PC-3 (cell line): ENCODE results near the gene RNF141.

Experiments used
- CTCF ChIP-seq: fragments of 300-600 bp; sonication (generic); conservative IDR thresholded peaks from 2 replicates; pipeline ENCODE4 v1.5.1; 2017; ENCODE audit warnings: antibody characterized with exemption, low read depth, mild to moderate bottlenecking, low read length
- EZH2 ChIP-seq: fragments of 300-600 bp; sonication (generic); IDR thresholded peaks from one replicate; pipeline ENCODE4 v1.6.1; 2017; ENCODE audit warnings: antibody characterized with exemption, mild to moderate bottlenecking, low read length; ENCODE audit not compliant: unreplicated experiment

- no peak for TF ChIP-seq CTCF
- no peak for TF ChIP-seq EZH2
Observed at GRCh38 chr11:10566257-10566957, 25.4 kb upstream of the RNF141 start.
